GM19239 (cell line): Measurements from ENCODE around the gene LPP.
"Not testable (repeated sequence)": the region's sequence is repeated elsewhere in the genome, so short reads cannot be mapped to it uniquely, and the experiment has no call there.

Source experiments
- DNase-seq: peaks from one replicate; pipeline ENCODE4 v3.0.0; 2011; ENCODE audit warnings: low spot score; ENCODE audit not compliant: insufficient read length
- FAIRE-seq: peaks from 2 replicates; lab custom pipeline; 2011; peaks lifted over from hg19 to GRCh38; lab: Jason Lieb, UNC

The LPP gene

DNA sequence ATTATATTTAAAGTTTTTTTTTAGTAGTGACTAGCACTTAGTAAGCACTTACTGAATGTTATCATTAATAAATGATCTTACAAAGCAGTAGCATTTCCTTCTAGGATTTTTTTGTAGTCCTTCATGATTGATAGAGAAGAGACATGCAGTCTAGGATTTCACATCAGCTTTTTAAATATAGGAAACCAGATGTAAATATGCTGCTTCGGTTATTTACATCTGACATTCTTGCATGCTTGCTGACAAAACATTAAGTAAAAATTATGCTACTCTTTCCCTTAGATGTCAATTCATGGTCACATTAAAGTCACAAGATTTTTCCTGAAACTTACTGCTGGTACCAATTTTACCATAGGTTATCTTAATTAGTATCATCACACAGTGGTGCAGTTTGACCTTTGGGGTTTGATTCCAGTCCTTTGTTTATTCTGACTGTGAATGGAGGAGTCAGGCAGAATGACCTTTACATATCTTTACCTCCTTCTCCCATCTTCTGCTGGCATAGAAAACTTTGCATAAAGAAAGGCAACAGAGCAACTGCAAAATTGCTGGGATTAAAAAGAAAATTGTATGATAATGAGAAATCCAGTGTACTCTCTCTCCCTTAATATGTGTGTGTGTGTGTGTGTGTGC, 286.5 kb downstream of the LPP start:
- DNase-seq (no peak), FAIRE-seq (no peak)

DNA sequence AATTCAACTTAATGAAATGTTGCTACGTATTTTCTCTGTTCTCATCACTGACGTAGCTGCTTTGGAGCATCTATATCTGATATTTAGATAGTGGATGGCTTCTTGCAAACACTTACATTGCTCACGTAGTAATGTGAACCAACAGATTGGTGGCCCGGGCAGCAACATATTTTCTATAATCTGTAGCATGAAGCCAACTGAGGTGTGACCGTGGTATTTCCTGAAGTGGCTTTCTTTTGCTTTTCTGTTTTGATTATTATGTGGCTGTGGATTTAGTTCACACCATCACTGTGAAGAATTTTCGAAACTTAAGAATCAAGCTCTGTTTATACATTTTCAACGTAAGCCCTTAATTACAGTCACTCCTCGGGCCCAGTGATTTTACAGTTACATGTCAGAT, 288.5 kb downstream of the LPP start:
- FAIRE-seq, result no peak
- DNase-seq, result no peak

GRCh38 chr3:188445175-188445574, 291.2 kb downstream of the LPP start:
- not testable (repeated sequence) for DNase-seq, FAIRE-seq

DNA sequence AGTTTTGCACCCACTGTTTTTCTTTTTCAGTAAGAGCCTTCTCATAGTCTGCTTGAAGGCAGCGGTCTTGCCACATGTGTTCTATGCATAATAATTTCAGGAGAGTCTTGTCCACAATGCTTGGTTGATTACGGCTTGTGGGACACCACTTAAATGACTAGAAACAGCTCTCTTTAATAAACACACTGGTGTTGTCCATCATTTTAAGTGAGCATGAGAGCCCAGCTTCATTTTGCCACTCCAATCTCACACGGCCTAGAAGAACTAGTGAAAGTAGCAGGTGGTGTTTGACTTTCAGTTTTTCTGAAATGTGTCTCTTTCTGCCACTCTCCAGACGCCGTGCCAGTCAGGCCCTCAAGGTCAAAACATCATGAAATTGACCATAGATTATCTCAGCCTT, 292.1 kb downstream of the LPP start:
- FAIRE-seq (no peak), DNase-seq (no peak)

- FAIRE-seq, result no peak
- DNase-seq, result no peak
Measured at GRCh38 chr3:188446766-188447165, 292.8 kb downstream of the LPP start.

GRCh38 chr3:188448813-188449212, 294.9 kb downstream of the LPP start:
- FAIRE-seq (no peak), DNase-seq (no peak)

- DNase-seq, result no peak
- FAIRE-seq, result no peak
Measured at GRCh38 chr3:188449421-188449820, 295.5 kb downstream of the LPP start.

DNA sequence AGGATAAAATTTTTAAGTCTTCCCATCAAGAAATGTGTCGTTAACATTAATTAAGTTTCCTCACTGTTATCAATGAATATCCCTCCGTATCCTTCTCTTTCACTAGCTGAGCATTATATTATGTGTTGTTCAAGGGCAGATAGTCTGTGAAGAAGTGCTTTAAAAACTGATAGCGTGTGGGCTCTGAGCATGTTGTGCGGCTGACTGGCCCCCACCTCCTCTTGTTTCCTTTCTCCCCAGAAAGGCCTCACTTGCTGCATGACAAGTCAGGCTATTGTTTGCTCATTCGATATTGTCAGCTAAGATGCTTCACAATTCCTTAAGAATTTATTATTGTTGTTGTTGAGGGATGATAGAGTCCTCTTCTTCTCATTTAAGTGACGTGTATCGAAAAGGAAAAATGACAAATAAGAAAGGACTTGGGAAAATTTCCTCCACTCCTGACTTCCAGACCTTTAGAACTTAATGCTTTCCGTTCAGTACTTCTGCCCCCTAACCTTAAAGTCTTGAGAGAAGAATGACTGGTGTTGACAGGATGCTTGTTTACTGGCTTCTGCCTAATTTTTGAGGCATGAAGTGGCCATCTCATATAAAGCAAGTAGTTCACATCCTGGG, 298.3 kb downstream of the LPP start:
- no peak for DNase-seq
- no peak for FAIRE-seq

GRCh38 chr3:188453431-188454384, 299.8 kb downstream of the LPP start:
- FAIRE-seq (no peak), DNase-seq (no peak)

- no peak for DNase-seq
- FAIRE-seq, result no peak
Measured at GRCh38 chr3:188455748-188456147, 301.8 kb downstream of the LPP start.

DNA sequence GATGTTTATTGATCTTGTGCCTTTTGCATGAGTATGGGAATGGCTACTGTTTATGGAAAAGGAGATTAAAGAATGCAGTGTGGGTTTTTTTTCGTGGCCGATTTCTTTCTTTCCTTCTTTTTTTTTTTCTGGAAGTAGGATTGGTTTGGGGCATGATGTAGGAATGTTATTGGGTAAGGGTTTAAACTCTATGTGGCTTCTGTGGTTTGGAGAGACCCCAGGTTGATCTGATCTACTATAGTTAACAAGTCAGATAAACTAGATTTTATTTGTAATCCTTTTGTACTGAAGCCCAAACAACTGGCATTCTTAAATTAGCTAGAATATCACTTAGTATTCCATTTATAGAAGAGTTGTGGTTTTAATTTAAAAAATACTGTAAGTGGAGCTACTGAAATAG, 304.8 kb downstream of the LPP start:
- DNase-seq, result no peak
- no peak for FAIRE-seq

GRCh38 chr3:188465311-188465710, 311.4 kb downstream of the LPP start:
- no peak for FAIRE-seq

DNA sequence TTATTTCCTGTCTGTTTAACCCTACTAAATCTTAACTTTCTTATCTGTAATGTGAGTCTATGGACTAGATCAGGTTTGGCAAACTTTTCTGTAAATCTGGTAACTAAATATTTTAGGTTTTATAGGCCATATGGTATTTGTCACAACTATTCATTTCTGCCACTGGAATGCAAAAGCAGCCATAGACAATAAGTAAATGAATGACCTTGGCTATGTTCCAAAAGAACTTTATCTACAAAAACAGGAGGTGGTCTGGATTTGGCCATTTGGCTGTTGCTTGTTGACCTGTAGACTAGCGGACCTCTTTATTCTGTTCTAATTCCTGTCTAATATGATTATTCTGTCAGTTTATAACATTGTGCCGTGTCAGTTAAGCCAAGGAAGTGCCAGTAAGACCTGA, 314.2 kb downstream of the LPP start:
- DNase-seq (no peak), FAIRE-seq (no peak)

More at GRCh38 chr3:188465311-188465710, 311.4 kb downstream of the LPP start:
- DNase-seq, result no peak

DNA sequence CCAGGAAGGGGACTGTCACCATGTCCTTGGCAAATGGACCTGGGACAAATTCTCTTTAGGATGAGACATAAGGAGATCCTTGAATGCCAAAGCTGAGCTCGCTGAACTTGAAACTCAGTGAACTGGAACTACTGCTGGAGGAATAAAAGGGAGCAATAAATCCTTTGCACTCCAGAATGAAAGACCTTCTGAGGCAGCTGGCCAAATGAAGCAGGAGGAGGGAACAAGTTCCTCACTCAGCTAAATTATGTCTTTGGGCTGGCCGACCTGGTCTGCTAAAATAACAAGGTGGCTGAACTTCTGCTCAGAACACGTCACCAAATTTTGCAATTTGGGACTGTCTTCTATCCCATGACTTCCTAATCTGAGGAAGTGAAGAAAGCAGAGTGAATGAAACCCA, 314.7 kb downstream of the LPP start:
- FAIRE-seq (no peak), DNase-seq (no peak)

DNA sequence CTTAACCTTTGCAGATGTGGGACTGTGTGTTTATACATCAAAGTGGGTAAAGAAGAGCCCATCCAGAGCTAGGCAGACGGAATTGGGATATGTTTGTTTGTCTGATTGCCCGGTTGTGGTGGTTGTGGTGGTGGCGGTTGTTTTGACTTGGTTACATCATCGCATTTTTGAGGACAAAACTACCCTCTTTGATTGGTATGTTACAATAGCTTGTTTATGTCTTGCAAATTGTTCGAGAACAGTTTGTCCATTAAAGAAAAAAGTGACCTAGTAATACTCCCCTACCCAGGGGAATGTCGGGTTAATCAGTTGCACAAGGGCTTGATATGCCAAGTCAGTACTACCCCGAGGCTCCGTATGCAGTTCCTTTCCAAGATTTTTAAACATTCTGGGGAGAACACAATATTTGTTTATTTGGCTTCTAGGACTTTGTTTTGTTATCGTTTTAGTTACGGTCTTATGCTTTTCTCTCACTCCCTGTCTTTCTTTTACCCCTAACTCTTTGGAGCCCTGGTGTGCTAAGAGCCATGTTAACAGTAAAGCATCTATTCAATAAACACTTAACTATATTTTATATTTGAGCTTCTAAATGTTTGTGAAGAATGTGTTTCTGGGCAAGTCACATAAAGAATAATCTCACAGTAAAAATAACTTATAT, 315.4 kb downstream of the LPP start:
- FAIRE-seq (no peak), DNase-seq (no peak)

DNA sequence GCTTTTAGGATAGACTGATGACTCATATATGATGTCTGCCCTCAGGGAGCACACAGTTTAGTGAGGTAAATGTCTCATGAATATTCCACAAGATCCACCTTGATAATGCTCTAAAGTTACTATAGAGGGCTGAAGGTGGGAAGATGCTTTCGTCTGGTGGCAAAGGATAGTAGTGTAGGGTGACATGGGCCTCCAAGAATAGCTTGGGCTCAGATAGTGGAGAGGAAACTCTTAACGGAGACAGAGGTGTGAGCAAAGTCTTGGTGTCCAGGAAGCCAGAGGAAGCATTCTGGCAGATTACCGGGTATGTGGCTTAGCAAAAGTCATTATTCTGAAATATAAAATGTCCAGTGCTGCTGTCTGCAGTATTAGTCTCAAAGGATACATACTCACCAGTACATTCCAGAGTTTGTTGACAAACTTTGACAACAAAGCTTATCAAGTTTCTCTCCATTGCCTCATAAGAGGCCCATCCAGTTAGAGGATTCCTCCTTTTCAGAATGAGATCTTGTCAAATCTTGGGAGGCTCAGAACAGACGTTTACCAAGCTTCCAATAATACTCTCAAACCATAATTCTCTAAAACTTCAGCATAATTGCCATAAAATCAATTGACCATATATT, 316.7 kb downstream of the LPP start:
- FAIRE-seq, result no peak
- no peak for DNase-seq

GRCh38 chr3:188471723-188472122, 317.8 kb downstream of the LPP start:
- FAIRE-seq, result no peak
- no peak for DNase-seq

GRCh38 chr3:188472336-188472735, 318.4 kb downstream of the LPP start:
- DNase-seq (no peak), FAIRE-seq (no peak)

DNA sequence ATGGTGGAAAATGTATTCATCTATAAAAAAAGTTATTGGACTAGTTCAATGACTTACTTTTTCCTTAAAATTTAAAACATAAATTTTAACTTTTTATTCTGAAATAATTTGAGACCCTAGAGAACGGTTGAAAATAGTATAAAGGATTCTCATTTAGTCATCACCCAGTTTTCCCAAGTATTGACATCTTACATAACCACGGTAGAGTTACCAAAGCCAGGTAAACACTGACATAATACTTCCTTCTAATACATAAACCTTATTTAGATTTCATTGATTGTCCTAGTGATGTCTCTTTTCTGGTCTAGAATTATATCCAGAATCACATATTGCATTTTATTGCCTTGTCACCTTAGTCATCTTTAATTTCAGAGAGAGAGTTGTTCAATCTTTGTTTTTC, 319.1 kb downstream of the LPP start:
- DNase-seq, result no peak
- FAIRE-seq, result no peak

GRCh38 chr3:188473591-188474288, 319.8 kb downstream of the LPP start:
- DNase-seq, result no peak
- FAIRE-seq, result no peak
